IMR-90 (cell line): Measurements from ENCODE around the gene MRPS15. TPM values are rescaled to one million over a fixed set of nuclear protein-coding genes. Genes with fewer than 3 reads are reported as not detected.

Experiments
- ATAC-seq: fragments of 200-7000 bp; cut with Tn5 transposase; 2 replicates; pipeline ENCODE4 v1.9.1; 2020; ENCODE audit warnings: low read depth, mild to moderate bottlenecking, moderate library complexity
- BruUV-seq: library from RNA; stranded (reverse); fragments of 400-500 nt; replicated peaks from 2 replicates; lab custom pipeline; 2021; lab: Mats Ljungman, UMichigan
- CTCF ChIA-PET: fragments of 300-600 bp; formaldehyde crosslinking; extraction: SDS; loops from one replicate; lab custom pipeline; 2021; ENCODE audit warnings: antibody characterized with exemption; lab: Yijun Ruan, JAX
- POLR2A ChIA-PET: fragments of 300-600 bp; sonication (Branson Sonifier 250); formaldehyde crosslinking; loops from one replicate; lab custom pipeline; 2022; ENCODE audit warnings: antibody characterized with exemption; ENCODE audit not compliant: unreplicated experiment; lab: Charles Lee
- DNase-seq: peaks from one replicate; pipeline ENCODE4 v3.0.0; 2013
- H2AFZ ChIP-seq: replicated peaks from 2 replicates; pipeline ENCODE3; 2013; ENCODE audit warnings: low read length, mild to moderate bottlenecking; ENCODE audit not compliant: poor library complexity
- H2AK5ac ChIP-seq: 2 replicates; pipeline ENCODE4 v1.6.1; 2013; ENCODE audit warnings: low read depth, low read length, inconsistent platforms
- H2AK9ac ChIP-seq: replicated peaks from 2 replicates; pipeline ENCODE3; 2013; ENCODE audit warnings: mild to moderate bottlenecking, low read depth, low read length, moderate library complexity; ENCODE audit not compliant: poor library complexity
- H2BK120ac ChIP-seq: 2 replicates; pipeline ENCODE4 v1.6.1; 2013; ENCODE audit warnings: low read depth, low read length, inconsistent platforms
- H2BK15ac ChIP-seq: 3 replicates; pipeline ENCODE4 v1.6.1; 2013; ENCODE audit warnings: low read depth, low read length, inconsistent platforms
- H2BK20ac ChIP-seq: 2 replicates; pipeline ENCODE4 v1.6.1; 2013; ENCODE audit warnings: low read depth, mild to moderate bottlenecking, inconsistent platforms, low read length, moderate library complexity
- H2BK5ac ChIP-seq: 2 replicates; pipeline ENCODE4 v1.6.1; 2013; ENCODE audit warnings: mild to moderate bottlenecking, low read depth, low read length, inconsistent platforms; ENCODE audit not compliant: poor library complexity, severe bottlenecking
- H3K14ac ChIP-seq: replicated peaks from 2 replicates; pipeline ENCODE4 v1.6.1; 2013; ENCODE audit warnings: low read depth, low read length, inconsistent platforms
- H3K18ac ChIP-seq: 2 replicates; pipeline ENCODE4 v1.6.1; 2013; ENCODE audit warnings: low read depth, low read length, control low read depth
- H3K23ac ChIP-seq: 2 replicates; pipeline ENCODE4 v1.6.1; 2013; ENCODE audit warnings: low read depth, low read length, inconsistent platforms
- H3K27ac ChIP-seq: 2 replicates; pipeline ENCODE4 v1.5.1; 2013; ENCODE audit warnings: mild to moderate bottlenecking, control low read depth, low read length; ENCODE audit not compliant: insufficient read depth
- H3K27me3 ChIP-seq: 2 replicates; pipeline ENCODE4 v1.6.1; 2013; ENCODE audit warnings: low read length; ENCODE audit not compliant: control insufficient read depth, insufficient read depth
- H3K36me3 ChIP-seq: 2 replicates; pipeline ENCODE4 v1.6.1; 2013; ENCODE audit warnings: low read length, mixed read lengths; ENCODE audit not compliant: control insufficient read depth, insufficient read depth
- H3K4ac ChIP-seq: 2 replicates; pipeline ENCODE4 v1.6.1; 2013; ENCODE audit warnings: low read depth, low read length, inconsistent platforms
- H3K4me1 ChIP-seq: 2 replicates; pipeline ENCODE4 v1.6.1; 2013; ENCODE audit warnings: low read length, mixed read lengths; ENCODE audit not compliant: control insufficient read depth, insufficient read depth
- H3K4me2 ChIP-seq: 2 replicates; pipeline ENCODE4 v1.6.1; 2013; ENCODE audit warnings: low read depth, mild to moderate bottlenecking, control low read depth, low read length, moderate library complexity
- H3K4me3 ChIP-seq: 2 replicates; pipeline ENCODE4 v1.5.1; 2013; ENCODE audit warnings: low read depth, mild to moderate bottlenecking, control low read depth, low read length, moderate library complexity; ENCODE audit not compliant: insufficient read depth
- H3K56ac ChIP-seq: 2 replicates; pipeline ENCODE4 v1.6.1; 2013; ENCODE audit warnings: low read length, inconsistent platforms; ENCODE audit not compliant: insufficient read depth; ENCODE audit errors: extremely low read depth
- H3K79me1 ChIP-seq, 2 experiments: 2 replicates each; pipeline ENCODE4 v1.6.1; 2013; ENCODE audit warnings: low read length in 2 of 2, inconsistent platforms in 1 of 2, low read depth in 1 of 2
- H3K9ac ChIP-seq: 2 replicates; pipeline ENCODE4 v1.6.1; 2013; ENCODE audit warnings: low read depth, low read length, control low read depth
- H3K9me1 ChIP-seq: 2 replicates; pipeline ENCODE4 v1.6.1; 2013; ENCODE audit warnings: low read length, inconsistent platforms; ENCODE audit not compliant: insufficient read depth
- H3K9me3 ChIP-seq: 2 replicates; pipeline ENCODE4 v1.6.1; 2013; ENCODE audit warnings: low read length; ENCODE audit not compliant: control insufficient read depth, insufficient read depth
- H4K20me1 ChIP-seq: 2 replicates; pipeline ENCODE4 v1.6.1; 2013; ENCODE audit warnings: low read length, inconsistent platforms; ENCODE audit not compliant: insufficient read depth
- H4K5ac ChIP-seq: 2 replicates; pipeline ENCODE4 v1.6.1; 2013; ENCODE audit warnings: mild to moderate bottlenecking, low read depth, low read length, control low read depth
- H4K8ac ChIP-seq, 2 experiments: 2 replicates each; pipeline ENCODE4 v1.6.1; 2013; ENCODE audit warnings: low read depth in 2 of 2, low read length in 2 of 2, control low read depth in 1 of 2, inconsistent platforms in 1 of 2
- H4K91ac ChIP-seq: 2 replicates; pipeline ENCODE4 v1.6.1; 2013; ENCODE audit warnings: low read depth, low read length, inconsistent platforms; ENCODE audit not compliant: insufficient read depth
- BHLHE40 ChIP-seq: fragments of 150-350 bp; IDR thresholded peaks from 2 replicates; pipeline ENCODE4 v1.6.1; 2016; ENCODE audit warnings: mild to moderate bottlenecking, low read depth, low read length
- FOS ChIP-seq: fragments of 150-350 bp; IDR thresholded peaks from 2 replicates; pipeline ENCODE4 v1.6.1; 2016; ENCODE audit warnings: low read depth, low read length
- RFX5 ChIP-seq: IDR thresholded peaks from 2 replicates; pipeline ENCODE4 v1.8.0; 2012; ENCODE audit warnings: low read depth, mild to moderate bottlenecking, low read length, moderate library complexity
- WGBS, 2 experiments: methylation state at CpG; one replicate each; pipeline versions ENCODE4 v1.1.5 to v1.1.7; 2013; ENCODE audit warnings: missing lambda C conversion rate in 2 of 2; ENCODE audit not compliant: insufficient read length in 1 of 2; ENCODE audit errors: extremely low coverage in 2 of 2; 5-methylcytosine and 5-hydroxymethylcytosine counted together
- dilution Hi-C: fragments of 300-500 bp; cut with HindIII; formaldehyde crosslinking; loops from one replicate; pipeline ENCODE4 v1.14.3; 2018; ENCODE audit warnings: low sequenced_read_pairs; ENCODE audit not compliant: unreplicated experiment
- in situ Hi-C: fragments of 300-500 bp; cut with MboI; formaldehyde crosslinking; loops from 3 replicates; pipeline ENCODE4 v1.14.3; 2019; ENCODE audit warnings: low sequenced_read_pairs, inconsistent platforms, mixed read lengths
- intact Hi-C: fragments of 100-400 bp; cut with micrococcal nuclease; formaldehyde crosslinking; loops from 2 replicates; pipeline ENCODE4 v1.10.0; 2022
- polyA plus RNA-seq, 3 experiments: library from polyadenylated mRNA; depleted of rRNA; stranded (reverse); fragments of >200 nt; gene quantifications; 2 replicates each; pipeline ENCODE4 v1.2.3, GENCODE V29; 2012; ENCODE audit warnings: low replicate concordance in 1 of 3
- total RNA-seq: library from RNA; depleted of rRNA; stranded (reverse); fragments of >200 nt; gene quantifications from 2 replicates; pipeline ENCODE4 v1.2.3, GENCODE V29; 2012

MRPS15 gene
- total and polyA plus RNA-seq, 2 of the 4 experiments (the other 2 are of a cell fraction), result 46.1 to 77.9 TPM

- H2BK120ac ChIP-seq, result no peak overlapping the region
- no peaks in the 10 kb centered on the region for H3K9me1 ChIP-seq
- H2BK5ac ChIP-seq, result no peak overlapping the region
- no peak overlapping the region for H3K18ac ChIP-seq
- no peak for TF ChIP-seq BHLHE40
- TF ChIP-seq FOS, result no peak
- no peak for TF ChIP-seq RFX5
- no peak overlapping the region for H3K14ac ChIP-seq
- H3K4me3 ChIP-seq, result no peak overlapping the region
- H2AFZ ChIP-seq, result no peak overlapping the region
- H2BK20ac ChIP-seq, result no peak overlapping the region
- ChIA-PET POLR2A (no interaction called here), CTCF (no interaction called here)
- ATAC-seq, result no peak
- H3K79me1 ChIP-seq, result no peaks in the 10 kb centered on the region
- no peak overlapping the region for H3K27ac ChIP-seq
- dilution Hi-C loops, result no loop called here
- no peak overlapping the region for H2BK15ac ChIP-seq
- no TSS peak for BruUV-seq
- no peak overlapping the region for H3K4me2 ChIP-seq
- no peak overlapping the region for H3K56ac ChIP-seq
- no peaks in the 10 kb centered on the region for H3K36me3 ChIP-seq
- peaks cover 42% of the 10 kb centered on the region for H3K27me3 ChIP-seq
- WGBS, 2 experiments, result 60% methylated on average over 2 of the region's 2 CpGs; no CpG with 5 or more reads in 1 of the 2 experiments
- no peak overlapping the region for H3K9ac ChIP-seq
- H2AK5ac ChIP-seq, result no peak overlapping the region
- intact Hi-C loops, result no loop called here
- H2AK9ac ChIP-seq, result no peak overlapping the region
- H4K8ac ChIP-seq, result no peak overlapping the region
- DNase-seq, result no peak
- no peak overlapping the region for H3K4ac ChIP-seq
- in situ Hi-C loops, result no loop called here
- H4K5ac ChIP-seq, result no peak overlapping the region
- no peaks in the 10 kb centered on the region for H3K4me1 ChIP-seq
- H4K91ac ChIP-seq, result no peak overlapping the region
- no peaks in the 10 kb centered on the region for H4K20me1 ChIP-seq
- H3K9me3 ChIP-seq, result no peaks in the 10 kb centered on the region
- H3K23ac ChIP-seq, result no peak overlapping the region
These were observed 19.9 kb upstream of the MRPS15 start for GRCh38 chr1:36484099-36484498.
